HS-27A (cell line): ENCODE data around the gene DEK.
"Not testable (repeated sequence)": the region's sequence is repeated elsewhere in the genome, so short reads cannot be mapped to it uniquely, and the experiment has no call there.

Experiments used
- DNase-seq: peaks from one replicate; pipeline ENCODE4 v3.0.0-alpha.2; 2012; ENCODE audit warnings: low read depth, missing footprints

The DEK gene

GRCh38 chr6:18237167-18237566 is 27.2 kb downstream of the DEK start:
- DNase-seq: no peak

GRCh38 chr6:18235524-18235923 is 28.8 kb downstream of the DEK start:
- no peak for DNase-seq

DNA sequence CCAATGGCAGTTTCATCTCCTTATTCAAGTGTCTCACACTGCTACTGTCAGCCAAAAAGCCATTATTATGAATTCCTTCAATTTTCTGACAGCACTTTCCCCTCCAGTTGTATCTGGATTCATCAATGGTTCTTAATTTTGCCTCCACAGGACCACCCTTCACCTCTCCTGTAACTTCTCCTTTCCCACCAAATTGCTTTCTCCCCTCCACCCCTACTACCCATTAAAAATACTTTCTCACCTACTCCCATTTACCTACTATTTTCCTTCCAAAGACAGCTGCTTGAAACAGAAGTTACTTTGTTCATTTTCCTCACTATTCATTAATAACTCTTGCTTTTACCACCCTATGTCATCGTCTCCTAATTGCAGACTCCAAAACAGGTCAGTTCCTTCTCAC is 29.8 kb downstream of the DEK start:
- DNase-seq: no peak

DNA sequence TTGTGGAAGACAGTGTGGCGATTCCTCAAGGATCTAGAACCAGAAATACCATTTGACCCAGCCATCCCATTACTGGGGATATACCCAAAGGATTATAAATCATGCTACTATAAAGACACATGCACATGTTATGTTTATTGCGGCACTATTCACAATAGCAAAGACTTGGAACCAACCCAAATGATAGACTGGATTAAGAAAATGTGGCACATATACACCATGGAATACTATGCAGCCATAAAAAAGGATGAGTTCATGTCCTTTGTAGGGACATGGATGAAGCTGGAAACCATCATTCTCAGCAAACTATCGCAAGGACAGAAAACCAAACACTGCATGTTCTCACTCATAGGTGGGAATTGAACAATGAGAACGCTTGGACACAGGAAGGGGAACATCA is 30.6 kb downstream of the DEK start:
- not testable (repeated sequence) for DNase-seq

DNA sequence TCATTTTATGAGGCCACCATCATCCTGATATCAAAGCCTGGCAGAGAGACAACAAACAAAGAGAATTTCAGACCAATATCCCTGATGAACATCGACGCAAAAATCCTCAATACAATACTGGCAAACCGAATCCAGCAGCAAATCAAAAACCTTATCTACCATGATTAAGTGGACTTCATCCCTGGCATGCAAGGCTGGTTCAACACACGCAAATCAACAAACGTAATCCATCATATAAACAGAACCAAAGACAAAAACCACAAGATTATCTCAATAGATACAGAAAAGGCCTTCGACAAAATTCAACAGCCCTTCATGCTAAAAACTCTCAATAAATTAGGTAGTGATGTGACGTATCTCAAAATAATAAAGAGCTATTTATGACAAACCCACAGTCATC is 32.5 kb downstream of the DEK start:
- DNase-seq: not testable (repeated sequence)

DNA sequence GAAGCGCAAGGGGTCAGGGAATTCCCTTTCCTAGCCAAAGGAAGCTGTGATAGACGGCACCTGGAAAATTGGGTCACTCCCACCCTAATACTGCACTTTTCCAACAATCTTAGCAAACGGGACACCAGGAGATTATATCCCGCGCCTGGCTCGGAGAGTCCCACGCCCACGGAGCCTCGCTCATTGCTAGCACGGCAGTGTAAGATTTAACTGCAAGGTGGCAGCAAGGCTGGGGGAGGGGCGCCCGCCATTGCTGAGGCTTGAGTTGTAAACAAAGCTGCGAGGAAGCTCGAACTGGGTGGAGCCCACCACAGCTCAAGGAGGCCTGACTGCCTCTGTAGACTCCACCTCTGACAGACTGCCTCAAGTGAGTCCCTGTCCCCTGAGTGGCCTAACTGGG is 35.7 kb downstream of the DEK start:
- DNase-seq: not testable (repeated sequence)

- not testable (repeated sequence) for DNase-seq
These were observed 37.2 kb downstream of the DEK start for GRCh38 chr6:18227166-18227565.

GRCh38 chr6:18226451-18227105 is 37.8 kb downstream of the DEK start:
- DNase-seq: not testable (repeated sequence)

- no peak for DNase-seq
These were observed 43.1 kb downstream of the DEK start for GRCh38 chr6:18221288-18221615.

GRCh38 chr6:18219591-18219990 is 44.7 kb downstream of the DEK start:
- no peak for DNase-seq

GRCh38 chr6:18218233-18218632 is 46.1 kb downstream of the DEK start:
- DNase-seq: no peak

- peak; percentile 71 for DNase-seq
These were observed 47.9 kb downstream of the DEK start for GRCh38 chr6:18216411-18216810.

- DNase-seq: no peak
These were observed 48.9 kb downstream of the DEK start for GRCh38 chr6:18215436-18215835.

DNA sequence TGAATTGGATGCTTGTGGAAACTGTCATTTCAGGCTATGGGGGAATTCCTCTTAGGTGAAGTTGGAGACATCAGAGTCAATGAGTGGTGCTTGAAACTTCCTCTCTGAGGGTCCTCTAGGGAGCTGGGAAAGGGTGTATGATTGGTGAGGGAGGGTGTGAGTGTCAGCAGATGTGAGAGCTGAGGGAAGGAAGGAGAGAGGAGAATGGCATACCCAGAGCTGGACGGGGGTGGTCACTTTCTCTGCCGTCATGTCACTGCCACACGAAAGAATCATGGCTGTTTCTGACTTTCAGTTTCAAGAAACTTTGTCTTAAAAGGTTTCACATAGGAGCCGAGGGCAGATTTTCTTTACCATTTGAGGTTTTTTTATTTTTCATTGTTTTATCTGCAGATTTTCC is 50.3 kb downstream of the DEK start:
- no peak for DNase-seq

GRCh38 chr6:18213439-18213838 is 50.9 kb downstream of the DEK start:
- DNase-seq: no peak

GRCh38 chr6:18212231-18212630 is 52.1 kb downstream of the DEK start:
- DNase-seq: no peak

DNA sequence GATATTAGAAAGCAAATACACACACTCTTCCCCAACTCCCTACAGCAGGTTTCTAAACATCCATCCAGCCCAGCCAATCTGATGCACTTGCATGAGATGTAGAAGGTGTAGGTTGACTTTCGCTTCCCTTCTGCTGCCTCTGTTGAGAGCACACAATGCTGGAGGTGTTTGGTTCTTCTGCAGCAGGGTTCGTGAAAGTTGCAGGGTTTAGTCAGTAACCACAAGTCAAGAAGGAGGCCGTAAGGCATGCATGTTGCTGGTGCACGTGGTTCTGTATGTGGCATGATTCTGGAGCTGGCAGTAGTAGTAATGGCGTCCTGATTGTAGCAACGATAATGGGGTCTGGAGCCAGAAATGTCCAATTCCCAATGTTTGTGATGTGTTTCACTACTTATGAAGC is 53.0 kb downstream of the DEK start:
- DNase-seq: no peak

DNA sequence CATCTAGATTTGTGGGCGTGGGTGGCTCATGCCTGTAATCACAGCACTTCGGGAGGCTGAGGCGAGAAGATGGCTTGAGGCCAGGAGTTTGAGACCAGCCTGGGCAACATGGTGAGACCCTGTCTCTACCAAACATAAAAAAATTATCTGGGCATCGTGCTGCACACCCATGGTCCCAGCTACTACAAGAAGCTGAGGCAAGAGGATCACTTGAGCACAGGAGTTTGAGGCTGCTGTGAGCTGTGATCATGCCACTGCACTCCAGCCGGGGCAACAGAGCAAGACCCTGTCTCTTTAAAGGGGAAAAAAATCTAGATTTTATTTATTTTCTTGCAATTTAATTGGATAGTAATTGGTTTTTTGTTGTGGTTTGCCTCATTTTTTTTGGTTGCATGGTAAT is 53.6 kb downstream of the DEK start:
- no peak for DNase-seq

DNA sequence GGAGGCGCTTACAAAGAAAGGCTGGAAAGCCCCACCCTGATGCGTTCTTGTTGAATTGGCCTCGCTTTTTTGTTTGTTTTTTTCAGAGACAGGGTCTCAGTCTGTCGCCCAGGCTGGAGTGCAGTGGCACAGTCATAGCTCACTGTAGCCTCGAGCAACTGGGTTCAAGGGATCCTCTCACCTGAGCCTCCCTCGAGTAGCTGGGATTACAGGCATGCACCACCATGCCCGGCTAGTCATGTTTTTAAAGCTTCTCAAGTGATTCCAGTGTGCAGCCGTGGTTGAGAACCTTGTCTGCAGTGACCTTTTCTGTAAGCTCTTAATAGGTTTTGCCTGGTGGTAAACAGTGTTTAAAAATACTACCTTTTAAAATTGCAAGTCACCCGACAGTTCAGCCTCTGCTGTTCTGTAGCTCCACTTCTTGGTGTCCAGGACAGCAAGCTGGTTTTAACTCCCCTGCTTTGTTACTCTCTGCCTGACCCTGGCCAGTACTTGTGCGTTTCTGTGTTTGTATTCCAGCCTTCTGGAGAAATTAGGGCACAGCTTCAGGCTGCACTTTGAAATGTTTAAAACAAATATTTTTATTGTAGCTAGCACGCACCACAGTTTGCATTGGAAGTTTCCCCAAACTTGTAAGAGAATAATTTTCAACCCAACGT is 54.7 kb downstream of the DEK start:
- DNase-seq: no peak

DNA sequence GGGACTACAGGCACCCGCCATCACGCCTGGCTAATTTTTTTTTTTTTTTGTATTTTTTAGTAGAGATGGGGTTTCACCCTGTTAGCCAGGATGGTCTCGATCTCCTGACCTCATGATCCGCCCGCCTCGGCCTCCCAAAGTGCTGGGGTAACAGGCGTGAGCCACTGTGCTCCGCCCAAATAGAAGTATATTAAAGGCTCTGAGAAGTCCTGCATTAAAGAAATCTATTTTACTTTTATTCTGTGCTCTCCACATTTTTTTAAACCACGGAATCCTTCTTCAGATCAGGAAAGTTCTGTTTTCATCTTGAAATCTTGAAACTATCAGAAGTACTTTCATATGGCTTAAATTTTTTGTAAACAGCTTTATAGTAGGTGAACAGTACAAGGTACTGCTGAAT is 55.6 kb downstream of the DEK start:
- not testable (repeated sequence) for DNase-seq

DNA sequence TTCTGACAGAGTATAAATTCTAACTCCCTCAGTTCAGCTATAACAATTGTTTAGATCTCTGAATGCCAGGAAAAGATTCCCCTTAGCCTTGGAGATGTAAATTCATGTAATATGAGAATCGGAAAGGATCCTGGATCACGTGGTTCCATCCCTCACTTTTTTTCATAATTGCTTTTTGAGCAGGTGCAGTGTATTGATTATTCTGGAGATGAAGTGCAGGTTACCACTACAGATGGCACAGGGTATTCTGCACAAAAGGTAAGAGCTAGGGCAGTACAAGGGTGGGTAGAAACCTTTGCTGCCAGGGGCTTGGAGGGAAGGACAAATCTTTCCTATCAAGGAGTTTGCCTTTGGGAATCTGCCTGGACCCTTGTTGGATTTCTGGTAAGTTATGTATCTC is 56.4 kb downstream of the DEK start:
- no peak for DNase-seq

DNA sequence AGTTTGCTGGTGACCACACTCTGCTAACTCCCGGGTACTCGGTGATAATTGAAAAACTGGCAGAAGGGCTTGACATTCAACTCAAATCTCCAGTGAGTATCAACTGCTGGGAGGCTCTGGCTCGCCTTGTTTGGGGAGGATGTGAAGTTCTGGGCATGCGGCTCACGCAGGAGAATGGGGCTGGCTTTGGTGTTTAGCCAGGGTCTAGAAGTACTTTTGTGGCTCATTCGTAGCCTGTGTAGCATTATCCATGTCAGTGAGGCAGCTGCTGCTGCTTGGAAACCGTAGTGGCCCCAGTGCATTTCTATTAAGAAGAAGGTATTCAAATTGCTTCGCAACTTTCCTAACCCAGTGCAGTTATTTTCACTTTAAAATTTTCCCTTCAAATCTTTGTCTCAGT is 56.9 kb downstream of the DEK start:
- DNase-seq: no peak

GRCh38 chr6:18206591-18206990 is 57.7 kb downstream of the DEK start:
- DNase-seq: no peak

DNA sequence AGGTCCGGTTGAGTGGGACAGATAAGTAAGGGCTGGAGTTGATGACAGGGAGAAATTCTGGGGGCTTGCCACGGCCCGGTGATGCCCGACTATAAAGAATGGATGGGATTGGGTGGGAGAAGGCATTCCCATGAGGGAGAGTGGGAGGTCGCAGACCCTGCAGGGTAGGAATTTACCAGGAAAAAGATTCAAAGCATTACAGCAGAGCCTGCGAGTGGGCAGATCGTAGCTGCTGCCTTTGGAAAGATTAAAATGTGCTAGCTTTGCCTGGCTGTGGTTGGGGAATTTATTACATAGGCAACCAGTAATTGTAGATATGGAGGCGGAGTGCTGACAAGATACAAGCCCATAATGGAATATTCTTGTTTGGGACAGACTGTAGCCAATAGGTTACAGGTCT is 59.6 kb downstream of the DEK start:
- no peak for DNase-seq
